NCI-H187 (cell line): Measurements from ENCODE around the gene CLN6.
A peak's percentile ranks its signal among the peaks of the same experiment; 100 is the strongest.

Source experiments
- DNase-seq, 2 experiments: peaks; one replicate each; lab custom pipeline; 2025; lab: John Stamatoyannopoulos, UW

Gene CLN6

GRCh38 chr15:68229386-68230156, at the start of gene CLN6:
CLN6 (minus strand) TSS chr15:68229728; CDS start chr15:68229584, 144 bp downstream.
- DNase-seq = peak; percentile 48 to 72

- peak; percentile 15 to 45 for DNase-seq
Measured at GRCh38 chr15:68278595-68279405, 49.3 kb upstream of the CLN6 start.

DNA sequence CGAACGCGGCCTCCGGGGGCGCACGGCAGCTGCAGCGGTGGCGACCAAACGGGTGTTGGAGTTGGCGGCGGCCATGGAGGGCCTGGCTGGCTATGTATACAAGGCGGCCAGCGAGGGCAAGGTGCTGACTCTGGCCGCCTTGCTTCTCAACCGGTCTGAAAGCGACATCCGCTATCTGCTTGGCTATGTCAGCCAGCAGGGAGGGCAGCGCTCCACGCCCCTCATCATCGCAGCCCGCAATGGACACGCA, 48.7 kb upstream of the CLN6 start:
- no peak for DNase-seq

DNA sequence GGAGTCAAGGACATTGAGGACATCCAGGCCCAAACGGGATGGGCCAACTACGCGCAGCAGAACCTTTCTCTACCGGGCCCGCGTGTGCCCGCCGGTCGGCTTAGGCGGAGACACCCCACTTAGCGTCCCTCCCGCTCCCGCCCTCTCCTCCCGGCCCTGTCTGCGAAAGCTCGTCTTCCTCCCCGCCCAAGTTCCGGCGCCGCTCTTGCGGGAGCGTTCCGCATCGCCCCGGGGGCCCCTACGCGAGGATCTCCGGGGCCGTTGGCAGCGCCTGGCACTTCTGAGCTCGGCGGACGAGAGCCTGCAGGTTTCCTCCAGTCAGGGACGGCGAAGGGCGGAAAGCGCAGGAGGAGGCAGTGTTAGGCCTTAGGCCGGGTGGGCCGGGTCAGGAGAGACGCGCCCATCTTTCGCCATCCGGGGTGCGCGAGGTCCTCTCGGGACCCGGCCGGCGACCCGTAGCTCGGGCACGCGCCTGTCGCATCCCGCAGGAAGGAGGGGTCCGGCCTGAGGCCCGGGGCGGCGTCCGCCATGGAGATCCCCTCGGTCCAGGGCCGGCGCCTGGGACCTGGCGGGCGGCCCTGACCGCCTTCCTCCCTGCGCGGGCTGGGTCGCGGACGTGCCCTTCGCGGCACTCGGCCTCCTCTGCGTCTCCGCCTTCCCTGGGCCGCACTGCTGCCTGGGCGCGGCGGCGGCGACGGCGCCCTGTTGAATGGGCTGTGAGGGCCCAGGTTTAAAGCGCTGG, 48.2 kb upstream of the CLN6 start, which contains the start of gene FEM1B:
FEM1B (plus strand) TSS at position 143 of the 742 bp plus-strand sequence. CDS start 673 bp downstream, outside the sequence.
- peak; percentile 83 to 88 for DNase-seq

DNA sequence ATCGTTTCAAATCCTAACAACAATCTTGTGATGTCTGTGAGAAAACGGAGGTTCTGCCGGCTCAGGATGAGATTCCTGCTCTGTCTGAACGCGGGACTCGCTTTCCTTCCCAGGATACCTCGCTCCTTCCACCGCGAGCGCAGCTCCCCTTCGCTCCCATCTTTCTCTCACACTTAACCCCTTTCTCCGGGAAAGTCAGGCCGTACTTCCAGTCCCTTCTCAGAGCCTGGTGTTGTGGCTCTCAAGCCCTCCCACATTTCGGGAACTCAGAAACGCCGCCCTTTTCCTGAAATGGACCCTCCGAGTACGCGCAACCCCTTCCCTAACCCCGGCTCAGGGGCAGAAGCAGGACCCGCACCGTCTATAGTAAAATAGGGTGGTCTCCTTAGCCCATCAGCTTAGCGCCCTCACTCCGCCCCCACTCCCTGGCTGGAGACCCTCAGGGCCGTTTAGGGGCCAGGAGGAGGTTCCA, 47.6 kb upstream of the CLN6 start:
- DNase-seq = peak; percentile 21 to 77

GRCh38 chr15:68276668-68277067, 47.1 kb upstream of the CLN6 start:
- no peak for DNase-seq

DNA sequence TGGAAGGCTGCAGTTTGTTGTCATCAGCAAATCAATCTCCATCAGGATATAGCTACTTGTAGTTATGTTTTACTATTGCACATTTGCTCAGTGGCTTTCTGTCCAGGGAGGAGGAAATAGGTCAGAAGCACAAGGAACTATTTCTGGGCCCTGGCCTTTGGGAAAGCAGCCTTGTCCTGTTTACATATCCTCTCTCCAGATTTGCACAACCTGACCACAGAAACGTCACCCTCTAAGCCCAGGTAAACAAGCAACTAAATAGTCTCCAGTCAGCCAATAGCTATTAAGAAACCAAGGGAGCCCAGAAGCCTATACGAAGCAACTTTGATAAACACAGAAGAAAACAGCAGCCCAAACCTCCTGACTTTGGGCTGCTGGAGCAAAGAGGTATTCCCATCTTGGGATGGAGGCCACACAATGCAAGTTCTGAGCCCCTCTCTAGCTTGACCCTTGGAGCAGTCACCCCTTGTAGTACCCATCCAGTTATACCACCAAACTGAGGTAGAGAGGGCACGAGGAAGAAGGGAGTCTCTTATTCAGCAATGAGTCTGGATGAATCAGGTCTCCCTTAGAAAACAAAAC, 45.7 kb upstream of the CLN6 start:
- no peak for DNase-seq

- no peak for DNase-seq
Measured at GRCh38 chr15:68274201-68274848, 44.8 kb upstream of the CLN6 start.

GRCh38 chr15:68272721-68273271, 43.3 kb upstream of the CLN6 start:
- no peak for DNase-seq

DNA sequence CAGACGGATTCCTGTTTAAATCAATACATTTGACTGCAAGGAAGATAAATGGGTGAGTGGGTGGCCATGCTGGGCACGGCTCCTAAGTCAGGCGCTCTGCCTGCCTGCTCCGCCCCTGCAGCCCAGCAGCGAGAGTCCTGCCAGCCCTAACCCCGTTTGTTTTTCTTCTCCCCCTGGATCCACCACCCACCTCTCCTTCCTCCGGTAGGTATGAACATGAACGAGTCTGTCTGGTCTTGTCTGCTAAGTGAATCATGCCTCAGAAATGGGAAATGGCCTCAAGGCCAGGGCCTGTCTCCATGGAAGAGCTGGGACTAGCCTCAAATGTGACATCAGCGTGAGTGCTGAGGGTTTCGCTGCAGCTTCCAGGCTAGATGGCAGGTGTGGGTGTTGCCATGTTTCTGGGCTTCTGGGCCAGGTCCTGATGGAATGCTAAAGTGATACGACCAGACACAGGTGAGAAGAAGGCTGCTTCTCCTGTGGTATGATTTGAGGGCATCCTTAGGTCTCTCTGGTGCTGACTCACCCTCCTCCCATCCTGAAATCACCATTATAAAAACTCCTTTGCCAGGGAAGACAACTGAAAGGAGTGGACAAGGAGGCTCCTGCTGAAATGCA, 42.4 kb upstream of the CLN6 start:
- DNase-seq = no peak

- no peak for DNase-seq
Measured at GRCh38 chr15:68268405-68268804, 38.9 kb upstream of the CLN6 start.

- no peak for DNase-seq
Measured at GRCh38 chr15:68265674-68266073, 36.1 kb upstream of the CLN6 start.

- DNase-seq = no peak
Measured at GRCh38 chr15:68265081-68265480, 35.6 kb upstream of the CLN6 start.

DNA sequence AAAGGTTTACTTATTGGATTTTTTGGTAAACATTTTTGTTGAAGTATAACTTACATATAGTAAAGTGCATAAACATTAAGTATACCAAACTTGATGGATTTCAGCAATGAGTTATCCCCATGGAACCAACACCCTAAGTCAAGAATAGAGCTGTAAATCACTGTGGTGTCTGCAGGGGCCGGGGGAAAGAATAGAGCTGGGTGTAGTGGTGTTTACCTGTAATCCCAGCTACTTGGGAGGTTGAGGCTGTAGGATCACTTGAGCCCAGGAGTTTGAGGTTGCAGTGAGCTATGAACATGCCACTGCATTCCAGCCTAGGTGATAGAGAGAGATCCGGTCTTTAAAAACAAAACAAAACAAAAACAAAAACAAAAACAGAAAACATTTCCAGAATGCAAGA, 34.8 kb upstream of the CLN6 start:
- DNase-seq = no peak

GRCh38 chr15:68262514-68263356, 33.2 kb upstream of the CLN6 start:
- no peak for DNase-seq

GRCh38 chr15:68261980-68262379, 32.5 kb upstream of the CLN6 start:
- no peak for DNase-seq

DNA sequence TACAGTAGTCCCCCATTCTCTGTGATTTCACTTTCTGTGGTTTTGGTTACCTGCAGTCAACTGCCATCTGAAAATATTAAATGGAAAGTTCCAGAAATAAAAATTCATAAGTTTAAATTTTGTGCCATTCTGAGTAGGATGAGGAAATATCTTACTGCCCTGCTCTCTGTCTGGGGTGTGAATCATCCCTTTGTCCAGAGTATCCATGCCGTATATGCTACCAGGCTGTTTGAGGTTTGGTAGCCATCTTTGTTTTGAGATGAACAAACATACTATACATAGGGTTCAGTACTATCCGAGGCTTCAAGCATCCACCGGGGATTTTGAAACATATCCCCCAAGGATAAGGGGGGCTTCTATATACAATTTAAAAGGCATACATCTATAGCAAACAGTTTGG, 31.7 kb upstream of the CLN6 start:
- no peak for DNase-seq

- no peak for DNase-seq
Measured at GRCh38 chr15:68259883-68260282, 30.4 kb upstream of the CLN6 start.

GRCh38 chr15:68258692-68259091, 29.2 kb upstream of the CLN6 start:
- DNase-seq = no peak
